ENCODE data around the gene GOSR1.
A peak's percentile ranks its signal among the peaks of the same experiment; 100 is the strongest.
"Not testable (repeated sequence)": the region's sequence is repeated elsewhere in the genome, so short reads cannot be mapped to it uniquely, and the experiment has no call there.

The GOSR1 gene

GRCh38 chr17:30573603-30574175 is 96.5 kb downstream of the GOSR1 start:
- TF ChIP-seq ZNF837 (tag by site-specific recombination; IDR thresholded peaks at IDR 0.05) (no peak), MEIS1 (CRISPR knock-in tag; IDR thresholded peaks at IDR 0.05; ENCODE audit: borderline replicate concordance) (no peak), ZNF571 (tag by site-specific recombination; IDR thresholded peaks at IDR 0.05) (no peak), SCRT1 (tag by site-specific recombination; IDR thresholded peaks at IDR 0.05; ENCODE audit: borderline replicate concordance) (no peak), ZNF600 (tag by site-specific recombination; IDR thresholded peaks at IDR 0.05) (no peak), ZNF654 (tag by site-specific recombination; IDR thresholded peaks at IDR 0.05; ENCODE audit: low read depth) (no peak), ZNF747 (tag by site-specific recombination; IDR thresholded peaks at IDR 0.05) (no peak), ZBTB10 (tag by site-specific recombination; IDR thresholded peaks at IDR 0.05) (no peak), ZEB2 (tag by site-specific recombination; IDR thresholded peaks at IDR 0.05) (no peak), GLI2 (tag by site-specific recombination; IDR thresholded peaks at IDR 0.05; ENCODE audit: borderline replicate concordance, low read depth) (no peak), ZNF692 (tag by site-specific recombination; IDR thresholded peaks at IDR 0.05) (no peak), MYNN (tag by site-specific recombination; IDR thresholded peaks at IDR 0.05; ENCODE audit: borderline replicate concordance) (no peak), ZNF585B (tag by site-specific recombination; IDR thresholded peaks at IDR 0.05) (no peak), ZNF335 (tag by site-specific recombination; conservative IDR thresholded peaks at IDR 0.05) (no peak), OVOL3 (tag by site-specific recombination; IDR thresholded peaks at IDR 0.05) (no peak), ZNF548 (tag by site-specific recombination; IDR thresholded peaks at IDR 0.05) (no peak), MZF1 (tag by site-specific recombination; IDR thresholded peaks at IDR 0.05; ENCODE audit: borderline replicate concordance) (no peak), EGR2 (tag by site-specific recombination; IDR thresholded peaks at IDR 0.05; ENCODE audit: low read depth) (no peak), ZNF514 (tag by site-specific recombination; IDR thresholded peaks at IDR 0.05) (no peak), ZNF658 (tag by site-specific recombination; IDR thresholded peaks at IDR 0.05) (no peak)
- CTCF ChIA-PET, result no interaction called here
- Histone ChIP-seq H3K4me3 (ENCODE audit: low read depth, low read length) (no peak overlapping the region), H3K9me3 (ENCODE audit: control insufficient read depth, insufficient read depth, low read depth, low read length) (no peaks in the 10 kb centered on the region), H3K4me1 (ENCODE audit: control insufficient read depth, insufficient read depth, low read length) (no peaks in the 10 kb centered on the region), H3K27ac (ENCODE audit: extremely low read depth, low read depth, low read length) (no peak overlapping the region), H3K36me3 (ENCODE audit: control insufficient read depth in 2 of 2, insufficient read depth in 1 of 2, low read length in 2 of 2) (no peaks in the 10 kb centered on the region)
- POLR2A ChIA-PET, result no interaction called here

- CTCF ChIA-PET; H3K9me3 ChIP-seq (ENCODE audit: control insufficient read depth, insufficient read depth, low read depth, low read length); H3K27ac ChIP-seq (ENCODE audit: extremely low read depth, low read depth, low read length); H3K4me3 ChIP-seq (ENCODE audit: low read depth, low read length); POLR2A ChIA-PET; H3K4me1 ChIP-seq (ENCODE audit: control insufficient read depth, insufficient read depth, low read length); H3K36me3 ChIP-seq (ENCODE audit: control insufficient read depth in 2 of 2, insufficient read depth in 1 of 2, low read length in 2 of 2): not testable (repeated sequence)
Measured at GRCh38 chr17:30574309-30574708, 97.1 kb downstream of the GOSR1 start.

- TF ChIP-seq GLI4 (tag by site-specific recombination; IDR thresholded peaks at IDR 0.05) (0 out of 2 replicates have a peak, but pooled peaks have one; percentile 58), ZNF16 (tag by site-specific recombination; IDR thresholded peaks at IDR 0.05; ENCODE audit: low read depth) (0 out of 2 replicates have a peak, but pooled peaks have one; percentile 23)
- H3K9me3 ChIP-seq (ENCODE audit: control insufficient read depth, insufficient read depth, low read depth, low read length); H3K36me3 ChIP-seq (ENCODE audit: control insufficient read depth in 2 of 2, insufficient read depth in 1 of 2, low read length in 2 of 2); H3K27ac ChIP-seq (ENCODE audit: extremely low read depth, low read depth, low read length); H3K4me3 ChIP-seq (ENCODE audit: low read depth, low read length); H3K4me1 ChIP-seq (ENCODE audit: control insufficient read depth, insufficient read depth, low read length); POLR2A ChIA-PET; CTCF ChIA-PET: not testable (repeated sequence)
Measured at GRCh38 chr17:30574806-30575205, 97.6 kb downstream of the GOSR1 start.

GRCh38 chr17:30575648-30576325 is 98.6 kb downstream of the GOSR1 start:
- H3K4me3 ChIP-seq (ENCODE audit: low read depth, low read length); H3K36me3 ChIP-seq (ENCODE audit: control insufficient read depth in 2 of 2, insufficient read depth in 1 of 2, low read length in 2 of 2); H3K27ac ChIP-seq (ENCODE audit: extremely low read depth, low read depth, low read length); POLR2A ChIA-PET; H3K9me3 ChIP-seq (ENCODE audit: control insufficient read depth, insufficient read depth, low read depth, low read length); H3K4me1 ChIP-seq (ENCODE audit: control insufficient read depth, insufficient read depth, low read length); CTCF ChIA-PET: not testable (repeated sequence)

All from HEK293 (cell line).